B cell (primary cell): ENCODE results near the gene MMP23B.

Experiments used
- CTCF ChIP-seq: fragments of 200-600 bp; IDR thresholded peaks from one replicate; pipeline ENCODE4 v1.8.0; 2022; ENCODE audit warnings: antibody characterized with exemption, mild to moderate bottlenecking
- EZH2 ChIP-seq: IDR thresholded peaks from 2 replicates; pipeline ENCODE4 v1.6.1; 2012; ENCODE audit warnings: borderline replicate concordance, low read depth, mild to moderate bottlenecking, moderate library complexity, low read length; ENCODE audit not compliant: insufficient read depth, poor library complexity, severe bottlenecking

GRCh38 chr1:1616045-1616790 is 15.8 kb upstream of the MMP23B start:
- TF ChIP-seq CTCF (no peak), EZH2 (no peak)
